ENCODE data around the gene JUP. TPM values are rescaled to one million over a fixed set of nuclear protein-coding genes. Genes with fewer than 3 reads are reported as not detected.

Gene JUP
- total and polyA plus RNA-seq, 8 donors, result 31.1 to 93.5 (median 45.2) TPM

DNA sequence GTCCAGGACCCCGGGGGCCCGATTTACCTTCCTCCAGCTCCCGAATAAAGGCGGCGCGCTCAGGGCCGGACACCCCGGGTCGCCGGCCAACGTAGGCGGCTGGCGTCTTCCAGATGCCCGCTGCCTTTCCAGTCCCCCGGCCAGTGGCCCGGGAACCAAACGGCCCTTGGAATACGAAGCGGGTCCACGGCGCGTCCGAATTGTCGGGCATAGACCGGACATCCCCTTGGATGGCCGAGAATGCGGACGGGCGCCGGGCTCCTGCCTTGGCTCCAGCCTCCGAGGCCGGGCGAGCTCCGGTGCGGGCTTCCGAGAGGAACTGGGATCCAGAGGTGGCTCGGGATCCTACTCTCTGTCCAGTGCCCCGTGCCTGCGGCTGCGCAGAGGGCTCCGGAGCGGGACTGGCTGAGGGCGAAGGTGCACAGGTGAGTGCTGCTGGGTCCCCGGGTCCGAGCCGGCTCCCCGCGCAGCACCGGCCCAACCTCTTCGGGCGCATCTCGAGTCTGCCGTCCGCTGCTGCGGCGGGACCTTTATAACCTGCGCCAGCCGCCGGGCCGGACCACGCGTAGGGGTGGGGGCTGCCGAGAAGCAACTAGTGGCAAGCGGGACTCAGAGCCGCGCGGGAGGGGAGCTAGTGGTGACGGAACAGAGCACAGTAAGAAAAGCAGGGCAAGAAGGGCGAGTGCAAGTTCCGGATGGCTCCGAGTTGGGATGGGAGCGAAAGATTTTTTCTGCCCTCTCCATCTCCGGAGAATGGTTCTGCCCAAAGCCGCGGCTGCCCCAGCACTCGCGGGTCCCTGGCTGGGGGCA lies 52.2 kb downstream of the JUP start, which contains the start of gene HAP1:
TSS of gene HAP1 (minus strand) at position 505 of the 810 bp plus-strand sequence. CDS start at position 496, 9 bp downstream.
- Histone ChIP-seq H3K36me3 (no peaks in the 10 kb centered on the region), H3K27me3 (peaks cover 0 to 19% (median 3%) of the 10 kb centered on the region in 4 donors), H3K9me3 (no peaks in the 10 kb centered on the region), H3K4me1 (peaks cover 7 to 13% (median 11%) of the 10 kb centered on the region in 3 donors), H3K4me3 (peak within 1 kb of the TSS; percentile 0 to 51 (median 24)), H3K27ac (no peak within 1 kb of the TSS)
- ATAC-seq, result peak in 3 of 4 donors; percentile 36 to 45 (median 41)
- no peak for FAIRE-seq
- WGBS, 2 donors, result 1% methylated on average over 76 to 77 of the region's 77 CpGs
- TF ChIP-seq, protein P1, sequence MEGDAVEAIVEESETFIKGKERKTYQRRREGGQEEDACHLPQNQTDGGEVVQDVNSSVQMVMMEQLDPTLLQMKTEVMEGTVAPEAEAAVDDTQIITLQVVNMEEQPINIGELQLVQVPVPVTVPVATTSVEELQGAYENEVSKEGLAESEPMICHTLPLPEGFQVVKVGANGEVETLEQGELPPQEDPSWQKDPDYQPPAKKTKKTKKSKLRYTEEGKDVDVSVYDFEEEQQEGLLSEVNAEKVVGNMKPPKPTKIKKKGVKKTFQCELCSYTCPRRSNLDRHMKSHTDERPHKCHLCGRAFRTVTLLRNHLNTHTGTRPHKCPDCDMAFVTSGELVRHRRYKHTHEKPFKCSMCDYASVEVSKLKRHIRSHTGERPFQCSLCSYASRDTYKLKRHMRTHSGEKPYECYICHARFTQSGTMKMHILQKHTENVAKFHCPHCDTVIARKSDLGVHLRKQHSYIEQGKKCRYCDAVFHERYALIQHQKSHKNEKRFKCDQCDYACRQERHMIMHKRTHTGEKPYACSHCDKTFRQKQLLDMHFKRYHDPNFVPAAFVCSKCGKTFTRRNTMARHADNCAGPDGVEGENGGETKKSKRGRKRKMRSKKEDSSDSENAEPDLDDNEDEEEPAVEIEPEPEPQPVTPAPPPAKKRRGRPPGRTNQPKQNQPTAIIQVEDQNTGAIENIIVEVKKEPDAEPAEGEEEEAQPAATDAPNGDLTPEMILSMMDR (IDR thresholded peaks at IDR 0.05), result no peak
- intact Hi-C loops (cut with DNase I), result loop anchor here in 2 of 3 donors (10.0 kb wide), 2 partner anchors 70 to 220 kb away; no protein-coding TSS in a partner anchor
- peak in 3 of 6 donors; percentile 31 to 78 (median 43) for DNase-seq

DNA sequence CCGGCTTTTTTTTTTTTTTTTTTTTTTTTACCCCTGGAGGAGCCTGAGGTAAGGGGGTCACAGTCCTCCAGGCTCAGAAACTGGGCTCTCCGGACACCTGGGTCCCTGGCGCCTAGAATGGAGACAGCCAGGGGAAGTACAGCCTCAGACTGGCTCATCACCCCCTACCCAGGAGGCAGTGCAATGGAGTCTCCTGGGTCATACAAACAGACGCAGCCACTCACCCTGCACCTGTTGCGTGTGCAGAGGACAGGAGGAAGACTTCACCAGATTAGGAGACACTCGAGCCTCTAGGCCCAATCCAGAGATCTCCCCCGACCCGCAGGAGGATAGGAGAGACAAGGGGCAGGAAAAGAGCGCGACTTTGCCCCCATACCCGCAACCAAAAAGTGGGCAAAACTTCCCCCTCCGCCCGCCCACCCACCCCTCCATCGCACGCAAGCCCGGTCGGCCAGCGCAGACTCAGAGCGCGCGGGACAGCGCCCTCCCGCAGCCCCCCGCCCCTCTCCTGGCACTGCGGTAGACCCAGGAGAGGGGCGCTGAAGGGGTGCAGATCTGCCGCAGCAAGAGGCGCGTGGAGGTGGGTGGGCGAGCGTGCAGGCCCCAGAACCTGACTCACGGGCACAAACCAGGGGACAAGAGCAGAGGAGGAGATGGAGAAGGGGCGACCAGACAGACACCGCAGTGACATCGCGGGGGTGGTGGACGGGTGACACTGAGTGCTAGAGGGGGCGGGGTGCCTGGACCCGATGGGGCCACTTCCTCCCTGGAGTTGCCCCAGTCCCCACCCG lies 53.0 kb downstream of the JUP start:
- Histone ChIP-seq H3K4me1 (peaks cover 5 to 11% (median 8%) of the 10 kb centered on the region in 3 donors), H3K27me3 (peaks cover 0 to 19% (median 3%) of the 10 kb centered on the region in 4 donors), H3K27ac (no peak overlapping the region), H3K9me3 (no peaks in the 10 kb centered on the region), H3K36me3 (no peaks in the 10 kb centered on the region), H3K4me3 (peak overlapping the region in 2 of 4 donors; percentile 35 to 51)
- intact Hi-C loops (cut with DNase I), result loop anchor here in 2 of 3 donors (10.0 kb wide), 2 partner anchors 71 to 221 kb away; no protein-coding TSS in a partner anchor
- FAIRE-seq (no peak), ATAC-seq (no peak), DNase-seq (peak in 1 of 6 donors; percentile 39)
- TF ChIP-seq, protein P1 (IDR thresholded peaks at IDR 0.05), result no peak
- 19 to 23% methylated on average over 38 to 39 of the region's 40 CpGs for WGBS, 2 donors

DNA sequence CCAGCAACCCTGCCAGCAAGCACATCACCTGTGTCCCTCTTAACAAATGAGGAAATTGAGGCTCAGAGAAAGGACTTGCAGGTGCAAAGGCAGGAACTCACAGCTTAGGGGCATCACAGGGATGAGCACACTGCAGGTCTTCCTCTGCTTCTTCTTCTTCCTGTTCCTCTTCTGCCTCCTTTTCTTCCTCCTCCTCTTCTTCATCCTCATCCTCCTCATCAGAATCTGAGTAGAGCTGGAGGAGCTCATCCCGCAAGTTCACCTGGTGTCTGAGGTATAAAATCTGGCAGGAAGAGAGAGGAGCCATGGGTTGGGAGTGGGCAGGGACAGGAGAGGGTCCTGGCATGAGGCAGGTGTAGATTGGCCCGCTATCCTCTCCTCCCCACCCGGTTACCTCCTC lies 54.7 kb downstream of the JUP start:
- H3K4me1 ChIP-seq, result peaks cover 0 to 7% (median 3%) of the 10 kb centered on the region in 3 donors
- H3K27me3 ChIP-seq, result peaks cover 0 to 19% (median 3%) of the 10 kb centered on the region in 4 donors
- intact Hi-C loops (cut with DNase I), result loop anchor here in 2 of 3 donors (10.0 kb wide), 2 partner anchors 73 to 223 kb away; no protein-coding TSS in a partner anchor
- no peaks in the 10 kb centered on the region for H3K36me3 ChIP-seq
- TF ChIP-seq, protein P1 (IDR thresholded peaks at IDR 0.05), result no peak
- no peaks in the 10 kb centered on the region for H3K9me3 ChIP-seq
- H3K27ac ChIP-seq, result no peak overlapping the region
- no peak for FAIRE-seq
- 48 to 75% methylated on average over 2 of the region's 3 CpGs for WGBS, 2 donors
- ATAC-seq, result no peak
- DNase-seq, result no peak
- no peak overlapping the region for H3K4me3 ChIP-seq

DNA sequence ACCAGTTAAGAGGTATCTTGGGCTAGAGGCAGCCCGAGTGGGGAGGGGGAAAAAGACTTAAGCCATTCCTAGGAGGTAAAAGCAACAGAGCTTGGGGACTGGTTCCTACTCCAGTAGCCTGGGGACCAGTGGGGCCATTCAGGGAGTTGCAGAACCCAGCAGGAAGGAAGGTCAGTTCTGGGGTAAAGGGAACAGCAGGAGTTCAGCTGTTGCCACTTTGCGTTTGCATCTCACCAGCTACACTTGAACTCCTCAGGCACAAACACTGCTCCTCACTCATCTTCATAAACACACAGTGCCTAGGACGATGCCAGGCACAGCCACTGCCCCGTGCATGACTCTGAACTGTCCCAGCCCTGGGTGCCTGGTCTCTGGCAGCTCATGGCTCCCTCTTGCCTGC lies 56.0 kb downstream of the JUP start:
- WGBS, 2 donors, result 44 to 55% methylated on average over 4 of the region's 4 CpGs
- no peak for FAIRE-seq
- Histone ChIP-seq H3K27me3 (peaks cover 0 to 12% (median under 1%) of the 10 kb centered on the region in 4 donors), H3K36me3 (no peaks in the 10 kb centered on the region), H3K4me1 (peaks cover 0 to 7% (median 3%) of the 10 kb centered on the region in 3 donors), H3K27ac (no peak overlapping the region), H3K4me3 (no peak overlapping the region), H3K9me3 (no peaks in the 10 kb centered on the region)
- DNase-seq, result no peak
- TF ChIP-seq, protein P1 (IDR thresholded peaks at IDR 0.05), result no peak
- no peak for ATAC-seq
- intact Hi-C loops (cut with DNase I), result loop anchor here in 2 of 3 donors (10.0 kb wide), 2 partner anchors 74 to 224 kb away; no protein-coding TSS in a partner anchor

Measured in pancreas (tissue), 10 donors.